Osteoblast (primary cell): ENCODE measurements around the gene ZNF500. TPM values are rescaled to one million over a fixed set of nuclear protein-coding genes. Genes with fewer than 3 reads are reported as not detected.

ENCODE experiments used
- DNase-seq: peaks from one replicate; pipeline ENCODE4 v3.0.0; 2011; ENCODE audit warnings: low spot score, mixed read lengths; ENCODE audit not compliant: insufficient read length; ENCODE audit errors: missing footprints
- H2AFZ ChIP-seq: 2 replicates; pipeline ENCODE4 v1.6.0; 2011; ENCODE audit warnings: mild to moderate bottlenecking, low read length
- H3K27ac ChIP-seq: 2 replicates; pipeline ENCODE4 v1.5.1; 2011; ENCODE audit warnings: mild to moderate bottlenecking, low read depth, low read length, moderate library complexity
- H3K27me3 ChIP-seq: 2 replicates; pipeline ENCODE4 v1.6.0; 2012; ENCODE audit warnings: mild to moderate bottlenecking, control low read depth, inconsistent platforms, low read length, moderate library complexity; ENCODE audit not compliant: insufficient read depth
- H3K36me3 ChIP-seq: 2 replicates; pipeline ENCODE4 v1.5.1; 2011; ENCODE audit warnings: mild to moderate bottlenecking, low read length, control low read depth, moderate library complexity; ENCODE audit not compliant: insufficient read depth
- H3K4me1 ChIP-seq: 2 replicates; pipeline ENCODE4 v1.5.1; 2011; ENCODE audit warnings: mild to moderate bottlenecking, low read length, control low read depth, moderate library complexity; ENCODE audit not compliant: insufficient read depth
- H3K4me2 ChIP-seq: 2 replicates; pipeline ENCODE4 v1.6.0; 2011; ENCODE audit warnings: mild to moderate bottlenecking, low read length; ENCODE audit not compliant: insufficient read depth
- H3K4me3 ChIP-seq: fragments of 200-600 bp; sonication (generic); 3 replicates; pipeline ENCODE4 v1.5.1; 2012; ENCODE audit warnings: mild to moderate bottlenecking, low read length, inconsistent platforms; ENCODE audit not compliant: insufficient read depth
- H3K79me2 ChIP-seq: 2 replicates; pipeline ENCODE4 v1.6.0; 2012; ENCODE audit warnings: mild to moderate bottlenecking, low read length, control low read depth, inconsistent platforms; ENCODE audit not compliant: insufficient read depth
- H3K9me3 ChIP-seq: 2 replicates; pipeline ENCODE4 v1.5.1; 2011; ENCODE audit warnings: low read depth, low read length, control low read depth
- H4K20me1 ChIP-seq: 2 replicates; pipeline ENCODE4 v1.6.0; 2012; ENCODE audit warnings: mild to moderate bottlenecking, low read length, control low read depth; ENCODE audit not compliant: insufficient read depth
- CTCF ChIP-seq: IDR thresholded peaks from 2 replicates; pipeline ENCODE4 v1.5.1; 2011; ENCODE audit warnings: mild to moderate bottlenecking, low read depth, low read length, moderate library complexity; ENCODE audit errors: extremely low read depth
- small RNA-seq: library from RNA; depleted of rRNA; stranded (forward); fragments of <200 nt; gene quantifications from one replicate; pipeline ENCODE3, GENCODE V24; 2012
- total RNA-seq: library from RNA; depleted of rRNA; stranded (reverse); fragments of >200 nt; gene quantifications from 2 replicates; pipeline ENCODE4 v1.2.3, GENCODE V29; 2012

Gene ZNF500
- total RNA-seq, 1 donor = 14.5 TPM

- no peak for TF ChIP-seq CTCF
- Histone ChIP-seq H3K27me3 (no peaks in the 10 kb centered on the region), H3K4me1 (peaks cover 13% of the 10 kb centered on the region), H3K9me3 (no peaks in the 10 kb centered on the region), H3K79me2 (peaks cover 9% of the 10 kb centered on the region), H3K4me3 (no peak overlapping the region), H3K36me3 (peaks cover 51% of the 10 kb centered on the region), H3K4me2 (no peak overlapping the region), H3K27ac (no peak overlapping the region), H2AFZ (no peak overlapping the region), H4K20me1 (peaks cover 13% of the 10 kb centered on the region)
- DNase-seq = peak; percentile 53
These were observed 68.5 kb downstream of the ZNF500 start for GRCh38 chr16:4698321-4699045.

Small RNAs within 50 kb of the gene (small RNA-seq; reads per million reads assigned to genes)
- gene RF00017 = not detected

Other genes with a start within 250 kb of the ZNF500 start
- gene CDIP1, start 228.4 kb downstream of the ZNF500 start, total RNA-seq = 10.5 and 13.6 TPM in 2 replicates
- under 0.01 TPM in 1 of 2 replicates, not detected in the other for gene C16orf96, start 210.8 kb downstream of the ZNF500 start, total RNA-seq
- gene UBALD1, start 152.3 kb downstream of the ZNF500 start, total RNA-seq = 6.2 and 9.4 TPM in 2 replicates
- gene MGRN1, start 142.3 kb downstream of the ZNF500 start, total RNA-seq = 41.5 and 46.7 TPM in 2 replicates
- 15.0 and 18.1 TPM in 2 replicates for gene NUDT16L1, start 73.6 kb downstream of the ZNF500 start, total RNA-seq
- 31.2 and 39.4 TPM in 2 replicates for gene ANKS3, start 32.9 kb downstream of the ZNF500 start, total RNA-seq
- 1.1 and 2.7 TPM in 2 replicates for gene DNAAF8, start 32.6 kb downstream of the ZNF500 start, total RNA-seq
- gene SEPTIN12, start 21.2 kb upstream of the ZNF500 start, total RNA-seq = not detected in 2 replicates
- not detected in 2 replicates for gene SMIM22, start 28.2 kb upstream of the ZNF500 start, total RNA-seq
- 15.9 and 17.1 TPM in 2 replicates for gene ROGDI, start 35.5 kb upstream of the ZNF500 start, total RNA-seq
- 48.0 and 48.1 TPM in 2 replicates for gene GLYR1, start 80.1 kb upstream of the ZNF500 start, total RNA-seq
- 34.5 and 38.4 TPM in 2 replicates for gene UBN1, start 80.3 kb upstream of the ZNF500 start, total RNA-seq
- 24.2 and 27.1 TPM in 2 replicates for gene PPL, start 170.0 kb upstream of the ZNF500 start, total RNA-seq
- under 0.01 and 0.29 TPM in 2 replicates for gene SEC14L5, start 191.2 kb upstream of the ZNF500 start, total RNA-seq